ENCODE data around the gene KRT15. TPM values are rescaled to one million over a fixed set of nuclear protein-coding genes. Genes with fewer than 3 reads are reported as not detected.

Gene KRT15
- total and polyA plus RNA-seq, 4 donors: 0.14 TPM; not detected in 3

GRCh38 chr17:41511716-41512115, 7.0 kb downstream of the KRT15 start:
- WGBS: 80% methylated on average over 10 of the region's 10 CpGs
- no peak for DNase-seq (ENCODE audit: low spot score)
- H3K4me1 ChIP-seq (ENCODE audit: control insufficient read depth in 4 of 4, insufficient read depth in 4 of 4, low read length in 3 of 4): no peaks in the 10 kb centered on the region

GRCh38 chr17:41511116-41511515, 7.6 kb downstream of the KRT15 start:
- Histone ChIP-seq H3K9me3 (ENCODE audit: control insufficient read depth in 4 of 4, low read length in 3 of 4) (no peaks in the 10 kb centered on the region), H3K27me3 (ENCODE audit: control insufficient read depth in 4 of 4, insufficient read depth in 4 of 4, low read length in 3 of 4) (no peaks in the 10 kb centered on the region), H3K4me1 (ENCODE audit: control insufficient read depth in 4 of 4, insufficient read depth in 4 of 4, low read length in 3 of 4) (no peaks in the 10 kb centered on the region), H3K27ac (ENCODE audit: low read depth in 1 of 2, low read length in 2 of 2) (no peak overlapping the region), H3K36me3 (ENCODE audit: control insufficient read depth in 4 of 4, insufficient read depth in 3 of 4, low read depth in 1 of 4, low read length in 3 of 4) (no peaks in the 10 kb centered on the region), H3K9ac (ENCODE audit: low read depth in 1 of 2, low read length in 2 of 2) (no peak overlapping the region), H3K4me3 (ENCODE audit: low read depth in 1 of 3, low read length in 3 of 3) (no peak overlapping the region)
- 73% methylated on average over 4 of the region's 4 CpGs for WGBS
- TF ChIP-seq RAD21 (IDR thresholded peaks at IDR 0.05): no peak
- TF ChIP-seq TAF1 (conservative IDR thresholded peaks at IDR 0.05): no peak
- no peak for TF ChIP-seq HNF4A (conservative IDR thresholded peaks at IDR 0.05)
- peak; percentile 74 for DNase-seq (ENCODE audit: low spot score)

More at GRCh38 chr17:41511716-41512115, 7.0 kb downstream of the KRT15 start:
- Histone ChIP-seq H3K36me3 (ENCODE audit: control insufficient read depth in 4 of 4, insufficient read depth in 3 of 4, low read depth in 1 of 4, low read length in 3 of 4) (no peaks in the 10 kb centered on the region), H3K9ac (ENCODE audit: low read depth in 1 of 2, low read length in 2 of 2) (no peak overlapping the region), H3K27me3 (ENCODE audit: control insufficient read depth in 4 of 4, insufficient read depth in 4 of 4, low read length in 3 of 4) (no peaks in the 10 kb centered on the region), H3K9me3 (ENCODE audit: control insufficient read depth in 4 of 4, low read length in 3 of 4) (no peaks in the 10 kb centered on the region), H3K4me3 (ENCODE audit: low read depth in 1 of 3, low read length in 3 of 3) (no peak overlapping the region), H3K27ac (ENCODE audit: low read depth in 1 of 2, low read length in 2 of 2) (no peak overlapping the region)
- no peak for TF ChIP-seq TAF1 (conservative IDR thresholded peaks at IDR 0.05)
- no peak for TF ChIP-seq MAX (IDR thresholded peaks at IDR 0.05)
- TF ChIP-seq RXRA (IDR thresholded peaks at IDR 0.05): no peak
- no peak for TF ChIP-seq HNF4A (conservative IDR thresholded peaks at IDR 0.05)
- TF ChIP-seq JUND (IDR thresholded peaks at IDR 0.05): no peak
- TF ChIP-seq SP1 (IDR thresholded peaks at IDR 0.05): no peak
- no peak for TF ChIP-seq YY1 (IDR thresholded peaks at IDR 0.05)
- no peak for TF ChIP-seq ATF3 (IDR thresholded peaks at IDR 0.05)
- no peak for TF ChIP-seq GABPA (IDR thresholded peaks at IDR 0.05 in 1 of 2, conservative IDR thresholded peaks at IDR 0.05 in 1 of 2)
- TF ChIP-seq FOXA1 (IDR thresholded peaks at IDR 0.05): no peak
- no peak for TF ChIP-seq RAD21 (IDR thresholded peaks at IDR 0.05)

GRCh38 chr17:41510251-41511065, 8.2 kb downstream of the KRT15 start:
- WGBS: 67% methylated on average over 7 of the region's 7 CpGs
- no peaks in the 10 kb centered on the region for H3K27me3 ChIP-seq (ENCODE audit: control insufficient read depth in 4 of 4, insufficient read depth in 4 of 4, low read length in 3 of 4)
- no peaks in the 10 kb centered on the region for H3K36me3 ChIP-seq (ENCODE audit: control insufficient read depth in 4 of 4, insufficient read depth in 3 of 4, low read depth in 1 of 4, low read length in 3 of 4)
- H3K9ac ChIP-seq (ENCODE audit: low read depth in 1 of 2, low read length in 2 of 2): no peak overlapping the region
- no peak overlapping the region for H3K27ac ChIP-seq (ENCODE audit: low read depth in 1 of 2, low read length in 2 of 2)
- H3K4me3 ChIP-seq (ENCODE audit: low read depth in 1 of 3, low read length in 3 of 3): no peak overlapping the region
- TF ChIP-seq NR2F2 (IDR thresholded peaks at IDR 0.05) (no peak), TAF1 (conservative IDR thresholded peaks at IDR 0.05) (no peak), YY1 (IDR thresholded peaks at IDR 0.05) (no peak), JUND (IDR thresholded peaks at IDR 0.05) (no peak), ATF3 (IDR thresholded peaks at IDR 0.05) (no peak), HNF4G (IDR thresholded peaks at IDR 0.05) (no peak), GABPA (IDR thresholded peaks at IDR 0.05 in 1 of 2, conservative IDR thresholded peaks at IDR 0.05 in 1 of 2) (no peak), MAX (IDR thresholded peaks at IDR 0.05) (no peak), CTCF (IDR thresholded peaks at IDR 0.05; ENCODE audit: low read depth, low read length, missing input control) (no peak), RAD21 (IDR thresholded peaks at IDR 0.05) (no peak), SP1 (IDR thresholded peaks at IDR 0.05) (no peak), REST (IDR thresholded peaks at IDR 0.05) (no peak)
- H3K9me3 ChIP-seq (ENCODE audit: control insufficient read depth in 4 of 4, low read length in 3 of 4): no peaks in the 10 kb centered on the region
- DNase-seq (ENCODE audit: low spot score): no peak
- H3K4me1 ChIP-seq (ENCODE audit: control insufficient read depth in 4 of 4, insufficient read depth in 4 of 4, low read length in 3 of 4): no peaks in the 10 kb centered on the region
